ENCODE results near the gene PPHLN1.
"Not testable (repeated sequence)": the region's sequence is repeated elsewhere in the genome, so short reads cannot be mapped to it uniquely, and the experiment has no call there.

Gene PPHLN1

GRCh38 chr12:42372154-42372791 is 46.3 kb downstream of the PPHLN1 start:
- 0 out of 2 replicates have a peak, but pooled peaks cover 4% of the 10 kb centered on the region for H3K36me3 ChIP-seq (ENCODE audit: insufficient read depth, low read length)
- H3K79me2 ChIP-seq (ENCODE audit: control insufficient read depth, insufficient read depth, low read length, unreplicated experiment) = peaks cover 8% of the 10 kb centered on the region
- no peaks in the 10 kb centered on the region for H3K4me1 ChIP-seq (ENCODE audit: control insufficient read depth, insufficient read depth, low read length, unreplicated experiment)

GRCh38 chr12:42373669-42374068 is 47.7 kb downstream of the PPHLN1 start:
- H3K4me3 ChIP-seq (ENCODE audit: low read depth, low read length) = no peak overlapping the region
- no peak overlapping the region for H3K27ac ChIP-seq (ENCODE audit: low read depth, low read length)
- H3K79me2 ChIP-seq (ENCODE audit: control insufficient read depth, insufficient read depth, low read length, unreplicated experiment) = peaks cover 8% of the 10 kb centered on the region
- no peak overlapping the region for H2AFZ ChIP-seq (ENCODE audit: low read length, unreplicated experiment)
- 0 out of 2 replicates have a peak, but pooled peaks cover 4% of the 10 kb centered on the region for H3K36me3 ChIP-seq (ENCODE audit: insufficient read depth, low read length)
- H3K27me3 ChIP-seq (ENCODE audit: insufficient read depth, low read length) = no peaks in the 10 kb centered on the region
- H3K4me1 ChIP-seq (ENCODE audit: control insufficient read depth, insufficient read depth, low read length, unreplicated experiment) = no peaks in the 10 kb centered on the region

More at GRCh38 chr12:42372154-42372791, 46.3 kb downstream of the PPHLN1 start:
- H3K27ac ChIP-seq (ENCODE audit: low read depth, low read length) = no peak overlapping the region
- H2AFZ ChIP-seq (ENCODE audit: low read length, unreplicated experiment) = no peak overlapping the region
- no peaks in the 10 kb centered on the region for H3K27me3 ChIP-seq (ENCODE audit: insufficient read depth, low read length)
- no peak overlapping the region for H3K4me3 ChIP-seq (ENCODE audit: low read depth, low read length)

GRCh38 chr12:42380733-42381132 is 54.8 kb downstream of the PPHLN1 start:
- H3K36me3 ChIP-seq (ENCODE audit: insufficient read depth, low read length) = 0 out of 2 replicates have a peak, but pooled peaks cover 3% of the 10 kb centered on the region

DNA sequence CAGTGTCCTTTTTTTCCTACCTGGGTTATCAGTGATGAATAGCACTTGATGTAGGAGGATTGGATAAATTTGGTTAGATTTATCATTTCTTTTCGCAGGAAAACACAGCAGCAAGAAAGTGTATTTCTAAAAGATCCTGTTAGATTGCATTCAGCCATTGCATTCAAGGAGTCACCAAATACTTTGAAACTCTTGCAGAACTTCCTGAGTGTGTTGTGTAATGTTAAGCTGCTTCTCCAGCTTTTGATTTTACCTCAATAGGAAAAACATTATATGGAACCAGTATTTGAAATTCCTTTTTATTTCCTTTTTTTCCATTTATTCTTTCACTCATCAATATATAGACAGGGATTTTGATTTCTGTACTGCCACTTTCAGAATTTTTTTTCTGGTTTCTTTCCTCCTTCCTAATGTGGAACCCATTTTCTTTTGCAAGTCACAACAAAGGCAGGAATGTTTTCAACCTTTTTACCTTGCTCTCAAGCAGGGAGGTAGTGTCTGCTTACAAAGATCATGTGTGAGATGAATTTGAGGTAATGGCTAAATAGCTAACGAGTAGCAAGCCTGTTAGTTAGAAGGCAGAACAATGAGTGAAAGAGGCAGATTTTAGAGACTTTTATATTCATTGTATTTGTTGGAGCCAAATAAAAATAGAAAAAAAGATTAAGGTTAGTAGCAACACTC is 56.2 kb downstream of the PPHLN1 start:
- no peak overlapping the region for H3K4me3 ChIP-seq (ENCODE audit: low read depth, low read length)
- no peaks in the 10 kb centered on the region for H3K27me3 ChIP-seq (ENCODE audit: insufficient read depth, low read length)
- no peak overlapping the region for H3K27ac ChIP-seq (ENCODE audit: low read depth, low read length)
- H3K79me2 ChIP-seq (ENCODE audit: control insufficient read depth, insufficient read depth, low read length, unreplicated experiment) = no peaks in the 10 kb centered on the region
- H3K4me1 ChIP-seq (ENCODE audit: control insufficient read depth, insufficient read depth, low read length, unreplicated experiment) = no peaks in the 10 kb centered on the region
- H3K36me3 ChIP-seq (ENCODE audit: insufficient read depth, low read length) = no peaks in the 10 kb centered on the region
- H2AFZ ChIP-seq (ENCODE audit: low read length, unreplicated experiment) = no peak overlapping the region

More at GRCh38 chr12:42380733-42381132, 54.8 kb downstream of the PPHLN1 start:
- Histone ChIP-seq H3K4me3 (ENCODE audit: low read depth, low read length) (no peak overlapping the region), H3K79me2 (ENCODE audit: control insufficient read depth, insufficient read depth, low read length, unreplicated experiment) (no peaks in the 10 kb centered on the region), H3K27me3 (ENCODE audit: insufficient read depth, low read length) (no peaks in the 10 kb centered on the region), H3K4me1 (ENCODE audit: control insufficient read depth, insufficient read depth, low read length, unreplicated experiment) (no peaks in the 10 kb centered on the region), H3K27ac (ENCODE audit: low read depth, low read length) (no peak overlapping the region), H2AFZ (ENCODE audit: low read length, unreplicated experiment) (no peak overlapping the region)

- H2AFZ ChIP-seq (ENCODE audit: low read length, unreplicated experiment) = no peak overlapping the region
- no peaks in the 10 kb centered on the region for H3K36me3 ChIP-seq (ENCODE audit: insufficient read depth, low read length)
- no peak overlapping the region for H3K4me3 ChIP-seq (ENCODE audit: low read depth, low read length)
- H3K27ac ChIP-seq (ENCODE audit: low read depth, low read length) = no peak overlapping the region
- no peaks in the 10 kb centered on the region for H3K27me3 ChIP-seq (ENCODE audit: insufficient read depth, low read length)
- H3K4me1 ChIP-seq (ENCODE audit: control insufficient read depth, insufficient read depth, low read length, unreplicated experiment) = no peaks in the 10 kb centered on the region
- H3K79me2 ChIP-seq (ENCODE audit: control insufficient read depth, insufficient read depth, low read length, unreplicated experiment) = no peaks in the 10 kb centered on the region
These were observed 59.4 kb downstream of the PPHLN1 start for GRCh38 chr12:42385326-42385841.

GRCh38 chr12:42386308-42386707 is 60.3 kb downstream of the PPHLN1 start:
- Histone ChIP-seq H2AFZ (ENCODE audit: low read length, unreplicated experiment) (no peak overlapping the region), H3K27ac (ENCODE audit: low read depth, low read length) (no peak overlapping the region), H3K27me3 (ENCODE audit: insufficient read depth, low read length) (no peaks in the 10 kb centered on the region), H3K4me1 (ENCODE audit: control insufficient read depth, insufficient read depth, low read length, unreplicated experiment) (no peaks in the 10 kb centered on the region), H3K36me3 (ENCODE audit: insufficient read depth, low read length) (no peaks in the 10 kb centered on the region), H3K79me2 (ENCODE audit: control insufficient read depth, insufficient read depth, low read length, unreplicated experiment) (no peaks in the 10 kb centered on the region), H3K4me3 (ENCODE audit: low read depth, low read length) (no peak overlapping the region)

- H3K4me1 ChIP-seq (ENCODE audit: control insufficient read depth, insufficient read depth, low read length, unreplicated experiment); H3K27me3 ChIP-seq (ENCODE audit: insufficient read depth, low read length); H3K36me3 ChIP-seq (ENCODE audit: insufficient read depth, low read length); H2AFZ ChIP-seq (ENCODE audit: low read length, unreplicated experiment); H3K4me3 ChIP-seq (ENCODE audit: low read depth, low read length); H3K27ac ChIP-seq (ENCODE audit: low read depth, low read length); H3K79me2 ChIP-seq (ENCODE audit: control insufficient read depth, insufficient read depth, low read length, unreplicated experiment): not testable (repeated sequence)
These were observed 62.1 kb downstream of the PPHLN1 start for GRCh38 chr12:42388086-42388485.

GRCh38 chr12:42394429-42394828 is 68.5 kb downstream of the PPHLN1 start:
- H3K27me3 ChIP-seq (ENCODE audit: insufficient read depth, low read length) = no peaks in the 10 kb centered on the region
- H2AFZ ChIP-seq (ENCODE audit: low read length, unreplicated experiment) = no peak overlapping the region
- H3K4me1 ChIP-seq (ENCODE audit: control insufficient read depth, insufficient read depth, low read length, unreplicated experiment) = no peaks in the 10 kb centered on the region
- H3K4me3 ChIP-seq (ENCODE audit: low read depth, low read length) = no peak overlapping the region
- peaks cover 3% of the 10 kb centered on the region for H3K36me3 ChIP-seq (ENCODE audit: insufficient read depth, low read length)
- no peaks in the 10 kb centered on the region for H3K79me2 ChIP-seq (ENCODE audit: control insufficient read depth, insufficient read depth, low read length, unreplicated experiment)
- H3K27ac ChIP-seq (ENCODE audit: low read depth, low read length) = no peak overlapping the region

DNA sequence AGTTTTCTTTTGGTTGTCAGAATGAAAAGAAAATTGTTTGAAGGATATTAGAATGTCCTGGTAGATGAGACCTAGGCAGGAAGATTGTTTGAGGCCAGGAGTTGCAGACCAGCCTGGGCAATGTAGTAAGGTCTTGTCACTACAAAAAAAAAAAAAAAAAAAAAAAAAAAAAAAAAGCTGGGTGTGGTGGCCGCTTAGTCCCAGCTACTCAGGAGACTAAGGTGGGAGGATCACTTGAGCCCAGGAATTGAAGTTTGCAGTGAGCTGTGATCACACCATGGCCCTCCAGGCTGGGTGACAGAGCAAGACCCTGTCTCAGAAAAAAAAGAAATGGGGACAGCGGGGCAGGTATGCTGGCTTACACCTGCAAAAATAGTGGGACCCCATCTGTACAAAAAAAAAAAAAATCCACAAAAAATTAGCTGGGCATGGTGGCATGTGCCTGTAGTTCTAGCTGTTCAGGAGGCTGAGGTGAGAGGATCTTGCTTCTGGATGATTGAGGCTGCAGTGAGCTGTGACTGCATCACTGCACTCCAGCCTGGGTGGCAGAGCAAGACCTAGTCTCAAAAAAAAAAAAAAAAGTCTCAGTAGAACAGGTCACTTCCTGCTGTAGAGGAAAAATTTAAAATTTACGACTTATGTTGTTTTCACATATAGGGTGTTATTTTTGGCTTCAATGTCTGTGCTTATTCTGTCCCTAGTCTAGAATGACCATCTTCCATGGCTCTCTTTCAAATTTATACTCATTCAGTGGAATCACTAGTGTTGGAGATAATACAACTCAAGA is 70.7 kb downstream of the PPHLN1 start:
- Histone ChIP-seq H3K27me3 (ENCODE audit: insufficient read depth, low read length) (no peaks in the 10 kb centered on the region), H3K36me3 (ENCODE audit: insufficient read depth, low read length) (peaks cover 10% of the 10 kb centered on the region)

GRCh38 chr12:42402821-42403411 is 76.9 kb downstream of the PPHLN1 start:
- H3K4me3 ChIP-seq (ENCODE audit: low read depth, low read length) = no peak overlapping the region
- no peaks in the 10 kb centered on the region for H3K27me3 ChIP-seq (ENCODE audit: insufficient read depth, low read length)
- no peak overlapping the region for H3K27ac ChIP-seq (ENCODE audit: low read depth, low read length)
- H3K79me2 ChIP-seq (ENCODE audit: control insufficient read depth, insufficient read depth, low read length, unreplicated experiment) = no peaks in the 10 kb centered on the region
- H3K36me3 ChIP-seq (ENCODE audit: insufficient read depth, low read length) = peaks cover 13% of the 10 kb centered on the region
- H3K4me1 ChIP-seq (ENCODE audit: control insufficient read depth, insufficient read depth, low read length, unreplicated experiment) = no peaks in the 10 kb centered on the region
- H2AFZ ChIP-seq (ENCODE audit: low read length, unreplicated experiment) = no peak overlapping the region

More for the DNA sequence above, 70.7 kb downstream of the PPHLN1 start:
- Histone ChIP-seq H3K4me1 (ENCODE audit: control insufficient read depth, insufficient read depth, low read length, unreplicated experiment) (no peaks in the 10 kb centered on the region), H3K79me2 (ENCODE audit: control insufficient read depth, insufficient read depth, low read length, unreplicated experiment) (no peaks in the 10 kb centered on the region), H3K27ac (ENCODE audit: low read depth, low read length) (no peak overlapping the region), H2AFZ (ENCODE audit: low read length, unreplicated experiment) (no peak overlapping the region), H3K4me3 (ENCODE audit: low read depth, low read length) (no peak overlapping the region)

Data from ACC112 (cell line).